CD8-positive, alpha-beta memory T cell (primary cell): ENCODE results near the gene ALG13. TPM values are rescaled to one million over a fixed set of nuclear protein-coding genes. Genes with fewer than 3 reads are reported as not detected.
"Not testable (repeated sequence)": the region's sequence is repeated elsewhere in the genome, so short reads cannot be mapped to it uniquely, and the experiment has no call there.

Source experiments
- CTCF ChIA-PET: fragments of 350-600 bp; sonication (Branson Sonifier 250); formaldehyde crosslinking; loops from one replicate; lab custom pipeline; 2021; ENCODE audit warnings: antibody characterized with exemption; lab: Charles Lee
- POLR2A ChIA-PET: fragments of 350-600 bp; sonication (Branson Sonifier 250); formaldehyde crosslinking; loops from one replicate; lab custom pipeline; 2021; ENCODE audit warnings: antibody characterized with exemption; lab: Charles Lee
- DNase-seq, 5 donors: peaks; one replicate each; pipeline versions ENCODE4 v3.0.0 to v3.0.0-alpha.2; 2020 to 2022; ENCODE audit warnings: mixed read lengths in 1 of 5
- H3K27ac ChIP-seq: one replicate; pipeline ENCODE4 v1.7.0; 2013; ENCODE audit warnings: low read depth, mild to moderate bottlenecking, low read length, moderate library complexity
- H3K27me3 ChIP-seq: 2 replicates; pipeline ENCODE4 v1.7.0; 2013; ENCODE audit warnings: low read length, mild to moderate bottlenecking; ENCODE audit not compliant: insufficient read depth, poor library complexity, severe bottlenecking
- H3K36me3 ChIP-seq: 2 replicates; pipeline ENCODE4 v1.7.0; 2013; ENCODE audit warnings: mild to moderate bottlenecking, low read length, moderate library complexity; ENCODE audit not compliant: insufficient read depth
- H3K4me1 ChIP-seq: 2 replicates; pipeline ENCODE4 v1.7.0; 2013; ENCODE audit warnings: mild to moderate bottlenecking, low read length, moderate library complexity; ENCODE audit not compliant: insufficient read depth
- H3K4me3 ChIP-seq: 2 replicates; pipeline ENCODE4 v1.7.0; 2013; ENCODE audit warnings: mild to moderate bottlenecking, low read length
- H3K9me3 ChIP-seq: 2 replicates; pipeline ENCODE4 v1.7.0; 2013; ENCODE audit warnings: mild to moderate bottlenecking, low read length
- H3K27ac Mint-ChIP-seq, 8 donors: one replicate each; pipeline ENCODE4 v1.8.0; 2020 to 2021; ENCODE audit warnings: mixed read lengths in 8 of 8, mild to moderate bottlenecking in 6 of 8, inconsistent platforms in 3 of 8, moderate library complexity in 3 of 8
- H3K27me3 Mint-ChIP-seq, 2 donors: one replicate each; pipeline ENCODE4 v1.8.0; 2020 to 2021; ENCODE audit warnings: mixed read lengths in 2 of 2, mild to moderate bottlenecking in 1 of 2, moderate library complexity in 1 of 2
- H3K36me3 Mint-ChIP-seq, 3 donors: one replicate each; pipeline ENCODE4 v1.8.0; 2020 to 2021; ENCODE audit warnings: mixed read lengths in 3 of 3, inconsistent platforms in 1 of 3, mild to moderate bottlenecking in 1 of 3
- H3K4me1 Mint-ChIP-seq, 3 donors: one replicate each; pipeline ENCODE4 v1.8.0; 2020 to 2021; ENCODE audit warnings: mixed read lengths in 3 of 3, inconsistent platforms in 1 of 3, mild to moderate bottlenecking in 1 of 3
- H3K4me3 Mint-ChIP-seq, 7 donors: one replicate each; pipeline ENCODE4 v1.8.0; 2020 to 2021; ENCODE audit warnings: mixed read lengths in 7 of 7, mild to moderate bottlenecking in 6 of 7, moderate library complexity in 4 of 7, inconsistent platforms in 2 of 7
- H3K9me3 Mint-ChIP-seq, 5 donors: one replicate each; pipeline ENCODE4 v1.8.0; 2020 to 2022; ENCODE audit warnings: mixed read lengths in 5 of 5, mild to moderate bottlenecking in 3 of 5, moderate library complexity in 2 of 5, inconsistent platforms in 1 of 5
- polyA plus RNA-seq: library from polyadenylated mRNA; unstranded; fragments of 300-500 nt; fragmentation: Illumina TruSeq; gene quantifications from one replicate; pipeline ENCODE4 v1.2.3, GENCODE V29; 2021
- total RNA-seq, 2 experiments: library from RNA; stranded (reverse); gene quantifications; one replicate each; pipeline ENCODE4 v1.2.3, GENCODE V29; 2021

The ALG13 gene
- total and polyA plus RNA-seq, 3 experiments from 2014 or later = 49.9 to 55.4 (median 52.6) TPM

DNA sequence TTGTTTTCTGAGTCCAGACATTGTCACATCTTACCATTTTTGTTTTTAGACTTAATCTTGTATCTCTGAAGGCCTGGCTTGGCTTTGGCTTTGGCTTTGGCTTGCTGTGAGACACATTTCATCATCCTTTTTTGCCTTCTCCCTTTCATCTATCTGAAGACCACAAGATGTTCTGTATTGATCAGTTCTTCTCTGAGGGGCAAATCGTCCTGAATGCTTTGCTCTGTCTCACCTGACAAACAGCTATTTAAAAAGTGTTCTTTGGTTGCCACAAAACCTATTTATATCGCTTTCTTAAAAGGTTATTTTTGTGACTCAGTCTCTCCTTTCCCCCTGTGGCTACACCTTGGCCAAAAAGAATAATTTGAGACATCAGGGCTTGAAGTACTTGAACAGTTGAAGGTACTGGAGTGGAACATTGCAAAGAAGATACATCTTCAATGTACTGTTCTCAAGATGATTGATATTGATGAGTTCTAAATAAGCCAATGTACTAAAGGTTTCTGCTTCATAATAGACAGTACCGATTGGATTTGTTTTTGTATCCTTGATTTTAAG lies 80.7 kb downstream of the ALG13 start:
- H3K9me3 ChIP-seq = no peaks in the 10 kb centered on the region
- no peak overlapping the region for H3K4me3 ChIP-seq
- Mint-ChIP-seq H3K4me3 (no peak overlapping the region), H3K9me3 (no peaks in the 10 kb centered on the region), H3K4me1 (peaks cover 0 to 13% (median 2%) of the 10 kb centered on the region in 3 donors), H3K36me3 (peaks cover 7 to 69% (median 17%) of the 10 kb centered on the region in 3 donors), H3K27ac (peak overlapping the region in 1 of 8 donors; percentile 51), H3K27me3 (peaks cover 0 to 3% of the 10 kb centered on the region in 2 donors)
- CTCF ChIA-PET = no interaction called here
- H3K27ac ChIP-seq = no peak overlapping the region
- H3K27me3 ChIP-seq = no peaks in the 10 kb centered on the region
- DNase-seq = no peak
- H3K36me3 ChIP-seq = no peaks in the 10 kb centered on the region
- H3K4me1 ChIP-seq = no peaks in the 10 kb centered on the region
- POLR2A ChIA-PET = no interaction called here

DNA sequence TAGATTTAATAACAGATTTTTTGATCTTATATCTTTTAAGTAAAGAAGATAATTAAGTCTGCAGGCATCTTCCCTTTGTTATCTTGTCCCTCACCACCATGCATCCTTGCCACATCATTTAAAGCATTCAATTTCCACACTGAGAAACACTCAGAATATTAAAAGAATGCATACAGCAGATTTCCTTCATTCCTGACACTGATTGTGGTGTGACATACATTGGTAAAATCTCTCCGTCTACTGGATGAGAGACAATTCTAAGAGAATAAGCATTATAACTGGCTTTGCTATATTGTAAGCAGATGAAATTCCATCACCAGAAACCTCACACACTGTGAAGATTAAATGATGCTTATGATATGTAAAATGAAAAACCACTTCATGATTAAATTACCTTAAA lies 97.6 kb downstream of the ALG13 start:
- Histone ChIP-seq H3K9me3 (no peaks in the 10 kb centered on the region), H3K4me3 (no peak overlapping the region), H3K27me3 (no peaks in the 10 kb centered on the region), H3K36me3 (no peaks in the 10 kb centered on the region), H3K27ac (no peak overlapping the region), H3K4me1 (no peaks in the 10 kb centered on the region)
- Mint-ChIP-seq H3K27ac (no peak overlapping the region), H3K4me1 (no peaks in the 10 kb centered on the region), H3K9me3 (no peaks in the 10 kb centered on the region), H3K27me3 (no peaks in the 10 kb centered on the region), H3K36me3 (peaks cover 4 to 9% (median 6%) of the 10 kb centered on the region in 3 donors), H3K4me3 (no peak overlapping the region)
- ChIA-PET CTCF (no interaction called here), POLR2A (no interaction called here)
- DNase-seq = no peak

DNA sequence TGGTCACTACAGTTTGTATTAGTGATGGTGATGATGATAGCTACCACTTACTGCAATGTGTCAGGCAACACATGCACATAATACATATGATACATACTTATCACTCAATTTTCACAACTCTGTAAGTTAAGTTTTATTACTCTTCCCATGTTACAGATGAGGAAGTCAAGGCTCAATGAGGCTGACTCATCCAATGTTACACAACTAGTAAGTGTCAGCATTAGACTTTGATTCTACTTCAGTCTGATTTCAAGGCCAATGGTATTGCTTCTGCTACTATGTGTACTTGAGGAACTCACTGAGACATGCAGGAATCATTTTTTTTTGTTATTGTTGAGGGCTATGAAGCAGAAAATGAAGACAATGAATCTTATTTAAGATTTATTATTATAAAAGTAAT lies 98.6 kb downstream of the ALG13 start:
- no peaks in the 10 kb centered on the region for H3K9me3 ChIP-seq
- H3K36me3 ChIP-seq = no peaks in the 10 kb centered on the region
- Mint-ChIP-seq H3K27me3 (no peaks in the 10 kb centered on the region), H3K4me1 (no peaks in the 10 kb centered on the region), H3K36me3 (peaks cover 4 to 9% (median 6%) of the 10 kb centered on the region in 3 donors), H3K27ac (no peak overlapping the region), H3K9me3 (no peaks in the 10 kb centered on the region), H3K4me3 (no peak overlapping the region)
- H3K27ac ChIP-seq = no peak overlapping the region
- no peak for DNase-seq
- H3K27me3 ChIP-seq = no peaks in the 10 kb centered on the region
- POLR2A ChIA-PET = no interaction called here
- CTCF ChIA-PET = no interaction called here
- no peak overlapping the region for H3K4me3 ChIP-seq
- no peaks in the 10 kb centered on the region for H3K4me1 ChIP-seq

DNA sequence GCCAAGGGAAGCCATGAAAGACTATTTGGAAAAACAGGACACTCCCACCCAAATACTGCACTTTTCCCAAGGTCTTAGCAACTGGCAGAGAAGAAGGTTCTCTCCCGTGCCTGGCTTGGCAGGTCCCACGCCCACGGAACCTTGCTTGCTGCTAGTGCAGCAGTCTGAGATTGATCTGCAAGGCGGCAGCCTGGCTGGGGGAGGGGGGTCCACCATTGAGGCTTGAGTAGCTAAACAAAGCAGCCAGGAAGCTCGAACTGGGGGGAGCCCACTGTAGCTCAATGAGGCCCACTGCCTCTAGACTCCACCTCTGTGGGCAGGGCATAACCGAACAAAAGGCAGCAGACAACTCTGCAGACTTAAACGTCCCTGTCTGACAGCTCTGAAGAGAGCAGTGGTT lies 103.7 kb downstream of the ALG13 start:
- H3K36me3 ChIP-seq = no peaks in the 10 kb centered on the region
- no peak for DNase-seq
- H3K4me1 ChIP-seq = no peaks in the 10 kb centered on the region
- no peaks in the 10 kb centered on the region for H3K27me3 ChIP-seq
- H3K27me3 Mint-ChIP-seq = peaks cover 0 to 2% of the 10 kb centered on the region in 2 donors
- no peak overlapping the region for H3K4me3 ChIP-seq
- CTCF ChIA-PET = interaction anchor here (0.8 kb wide), 1 partner anchor 17 kb away, joined by 3 read pairs; no protein-coding TSS in a partner anchor
- no peak overlapping the region for H3K27ac Mint-ChIP-seq
- H3K4me3 Mint-ChIP-seq = no peak overlapping the region
- H3K4me1 Mint-ChIP-seq = no peaks in the 10 kb centered on the region
- H3K27ac ChIP-seq = no peak overlapping the region
- H3K9me3 ChIP-seq = no peaks in the 10 kb centered on the region
- H3K36me3 Mint-ChIP-seq = peaks cover 4 to 9% (median 6%) of the 10 kb centered on the region in 3 donors
- POLR2A ChIA-PET = no interaction called here
- H3K9me3 Mint-ChIP-seq = peaks cover 0 to 41% (median 30%) of the 10 kb centered on the region in 5 donors

DNA sequence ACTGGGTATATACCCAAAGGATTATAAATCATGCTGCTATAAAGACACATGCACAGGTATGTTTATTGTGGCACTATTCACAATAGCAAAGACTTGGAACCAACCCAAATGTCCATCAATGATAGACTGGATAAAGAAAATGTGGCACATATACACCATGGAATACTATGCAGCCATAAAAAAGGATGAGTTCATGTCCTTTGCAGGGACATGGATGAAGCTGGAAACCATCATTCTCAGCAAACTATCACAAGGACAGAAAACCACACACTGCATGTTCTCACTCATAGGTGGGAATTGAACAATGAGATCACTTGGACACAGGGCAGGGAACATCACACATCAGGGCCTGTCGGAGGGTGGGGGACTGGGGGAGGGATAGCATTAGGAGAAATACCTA lies 109.1 kb downstream of the ALG13 start:
- H3K27ac ChIP-seq, H3K27ac Mint-ChIP-seq, H3K27me3 Mint-ChIP-seq, H3K27me3 ChIP-seq, H3K4me3 Mint-ChIP-seq, POLR2A ChIA-PET, H3K9me3 ChIP-seq, CTCF ChIA-PET, H3K4me1 ChIP-seq, H3K36me3 ChIP-seq, DNase-seq, H3K4me3 ChIP-seq, H3K36me3 Mint-ChIP-seq, H3K4me1 Mint-ChIP-seq: not testable (repeated sequence)
- H3K9me3 Mint-ChIP-seq = peaks cover 3 to 66% (median 47%) of the 10 kb centered on the region in 5 donors

Other genes with a start within 250 kb of the ALG13 start
- gene SERTM2, start 169.5 kb upstream of the ALG13 start, total RNA-seq = not detected
- gene SERTM2, start 169.5 kb upstream of the ALG13 start, polyA plus RNA-seq = not detected
- gene TRPC5OS, start 195.0 kb downstream of the ALG13 start, total RNA-seq = not detected
- not detected for gene TRPC5OS, start 195.0 kb downstream of the ALG13 start, polyA plus RNA-seq